SK-N-SH (cell line): ENCODE results near the gene KRT40. TPM values are rescaled to one million over a fixed set of nuclear protein-coding genes. Genes with fewer than 3 reads are reported as not detected.

ENCODE experiments used
- CTCF ChIA-PET: fragments of 300-600, 350-600 bp; formaldehyde crosslinking; extraction: SDS; loops from one replicate; lab custom pipeline; 2021; lab: Yijun Ruan, JAX
- POLR2A ChIA-PET: fragments of 350-600 bp; sonication (Branson Sonifier 250); formaldehyde crosslinking; extraction: SDS; loops from one replicate; lab custom pipeline; 2020; ENCODE audit warnings: antibody characterized with exemption, inconsistent platforms; lab: Yijun Ruan, JAX
- DNase-seq: peaks from one replicate; pipeline ENCODE4 v3.0.0; 2012
- H2AFZ ChIP-seq: fragments of 200-600 bp; sonication (generic); 2 replicates; pipeline ENCODE4 v1.8.1; 2016; ENCODE audit warnings: antibody characterized with exemption, mild to moderate bottlenecking, low read depth
- H3F3A ChIP-seq: fragments of 200-600 bp; sonication (generic); replicated peaks from 2 replicates; pipeline ENCODE3; 2016; ENCODE audit warnings: antibody characterized with exemption, mild to moderate bottlenecking; ENCODE audit not compliant: insufficient read depth
- H3K27ac ChIP-seq, 2 experiments: fragments of 200-500 bp in 1 of 2; fragments of 200-600 bp in 1 of 2; sonication (Bioruptor generic) in 1 of 2; sonication (generic), shearing (Covaris generic) in 1 of 2; 2 replicates each; pipeline versions ENCODE4 v1.5.1 to v1.6.1; 2014 to 2016; ENCODE audit warnings: low read depth in 2 of 2, inconsistent platforms in 1 of 2, low read length in 1 of 2, mild to moderate bottlenecking in 1 of 2, mixed read lengths in 1 of 2
- H3K27me3 ChIP-seq: fragments of 200-600 bp; sonication (generic), shearing (Covaris generic); 2 replicates; pipeline ENCODE4 v1.6.1; 2016; ENCODE audit warnings: mixed run types; ENCODE audit not compliant: insufficient read depth
- H3K36me3 ChIP-seq, 2 experiments: fragments of 200-500 bp in 1 of 2; fragments of 200-600 bp in 1 of 2; sonication (Bioruptor generic) in 1 of 2; sonication (generic) in 1 of 2; replicated peaks in 1 of 2; 2 replicates each; pipeline versions ENCODE3 to v1.5.1; 2014 to 2016; ENCODE audit warnings: low read length in 1 of 2, mild to moderate bottlenecking in 1 of 2; ENCODE audit not compliant: insufficient read depth in 2 of 2, control insufficient read depth in 1 of 2
- H3K4me1 ChIP-seq, 2 experiments: fragments of 200-500 bp in 1 of 2; fragments of 200-600 bp in 1 of 2; sonication (Bioruptor generic) in 1 of 2; sonication (generic), shearing (Covaris generic) in 1 of 2; 2 replicates each; pipeline versions ENCODE4 v1.5.1 to v1.6.1; 2014 to 2016; ENCODE audit warnings: low read depth in 1 of 2, low read length in 1 of 2, mixed run types in 1 of 2; ENCODE audit not compliant: insufficient read depth in 2 of 2, control insufficient read depth in 1 of 2
- H3K4me2 ChIP-seq: fragments of 200-600 bp; sonication (generic), shearing (Covaris generic); 2 replicates; pipeline ENCODE4 v1.6.1; 2017; ENCODE audit warnings: mixed run types
- H3K4me3 ChIP-seq, 2 experiments: fragments of 200-500 bp in 1 of 2; fragments of 200-600 bp in 1 of 2; sonication (Bioruptor generic) in 1 of 2; sonication (generic), shearing (Covaris generic) in 1 of 2; 2 replicates each; pipeline versions ENCODE4 v1.5.1 to v1.8.1; 2014 to 2016; ENCODE audit warnings: low read depth in 2 of 2, inconsistent platforms in 1 of 2, low read length in 1 of 2, mild to moderate bottlenecking in 1 of 2, mixed read lengths in 1 of 2, moderate library complexity in 1 of 2
- H3K79me2 ChIP-seq: fragments of 200-600 bp; sonication (generic); 2 replicates; pipeline ENCODE4 v1.8.1; 2017; ENCODE audit warnings: mild to moderate bottlenecking; ENCODE audit not compliant: insufficient read depth
- H3K9ac ChIP-seq: fragments of 200-600 bp; sonication (generic); 2 replicates; pipeline ENCODE4 v1.6.1; 2017; ENCODE audit warnings: mixed run types
- H3K9me2 ChIP-seq: fragments of 200-600 bp; sonication (generic); 2 replicates; pipeline ENCODE4 v1.6.1; 2017; ENCODE audit warnings: mixed run types
- H3K9me3 ChIP-seq: fragments of 200-600 bp; sonication (generic); 2 replicates; pipeline ENCODE4 v1.6.1; 2017; ENCODE audit warnings: mixed run types, mild to moderate bottlenecking, moderate library complexity
- H4K20me1 ChIP-seq: fragments of 200-600 bp; sonication (generic); 2 replicates; pipeline ENCODE4 v1.6.1; 2017; ENCODE audit warnings: mild to moderate bottlenecking, mixed run types; ENCODE audit not compliant: insufficient read depth
- ELF1 ChIP-seq: IDR thresholded peaks from 2 replicates; pipeline ENCODE4 v1.4.0; 2012
- EP300 ChIP-seq, 2 experiments: IDR thresholded peaks; 2 replicates each; pipeline versions ENCODE4 v1.4.0 to v1.6.1; 2012; ENCODE audit warnings: borderline replicate concordance in 1 of 2, low read depth in 1 of 2, low read length in 1 of 2
- EZH2phosphoT487 ChIP-seq: fragments of 200-600 bp; sonication (generic); IDR thresholded peaks from 2 replicates; pipeline ENCODE4 v1.6.1; 2017; ENCODE audit warnings: low read depth, mixed run types, mild to moderate bottlenecking, antibody characterized with exemption, moderate library complexity, borderline replicate concordance
- FOSL2 ChIP-seq: IDR thresholded peaks from 2 replicates; pipeline ENCODE4 v1.4.0; 2012; ENCODE audit warnings: low read depth, mild to moderate bottlenecking, moderate library complexity, borderline replicate concordance
- FOXJ3 ChIP-seq: sonication (generic); formaldehyde crosslinking; IDR thresholded peaks from 2 replicates; pipeline ENCODE4 v1.5.1; 2020; ENCODE audit warnings: mild to moderate bottlenecking, missing genetic modification reagents
- GATA2 ChIP-seq: sonication (generic); formaldehyde crosslinking; IDR thresholded peaks from 2 replicates; pipeline ENCODE4 v1.5.0; 2020; ENCODE audit warnings: mild to moderate bottlenecking, missing genetic modification reagents
- IRF3 ChIP-seq: fragments of 150-350 bp; IDR thresholded peaks from 2 replicates; pipeline ENCODE4 v1.6.1; 2016; ENCODE audit warnings: mild to moderate bottlenecking, low read depth, low read length
- MAX ChIP-seq: IDR thresholded peaks from 2 replicates; pipeline ENCODE4 v1.4.0; 2012; ENCODE audit warnings: low read depth
- MEF2A ChIP-seq: IDR thresholded peaks from 2 replicates; pipeline ENCODE4 v1.4.0; 2012; ENCODE audit warnings: low read depth, borderline replicate concordance
- NFIC ChIP-seq: IDR thresholded peaks from 2 replicates; pipeline ENCODE4 v1.4.0; 2012; ENCODE audit warnings: borderline replicate concordance
- PBX3 ChIP-seq: IDR thresholded peaks from 2 replicates; pipeline ENCODE4; 2012
- RAD21 ChIP-seq: IDR thresholded peaks from 2 replicates; pipeline ENCODE4 v1.6.1; 2012; ENCODE audit warnings: mild to moderate bottlenecking, low read length
- RXRA ChIP-seq: IDR thresholded peaks from 2 replicates; pipeline ENCODE4 v1.4.0; 2012; ENCODE audit warnings: low read depth, mild to moderate bottlenecking, borderline replicate concordance
- SIN3A ChIP-seq: IDR thresholded peaks from 2 replicates; pipeline ENCODE4 v1.6.1; 2012; ENCODE audit warnings: low read depth, mild to moderate bottlenecking, low read length, moderate library complexity, borderline replicate concordance
- SMC3 ChIP-seq: IDR thresholded peaks from 2 replicates; pipeline ENCODE4 v1.6.1; 2012; ENCODE audit warnings: low read depth, low read length, improper control_type of control experiment
- TAF1 ChIP-seq: IDR thresholded peaks from 2 replicates; pipeline ENCODE4 v1.6.1; 2012; ENCODE audit warnings: low read depth, mild to moderate bottlenecking, low read length, moderate library complexity, borderline replicate concordance
- TCF12 ChIP-seq: IDR thresholded peaks from 2 replicates; pipeline ENCODE4 v1.4.0; 2012
- TEAD4 ChIP-seq: IDR thresholded peaks from 2 replicates; pipeline ENCODE4 v1.4.0; 2012; ENCODE audit warnings: mild to moderate bottlenecking, borderline replicate concordance; ENCODE audit not compliant: insufficient read depth
- USF2 ChIP-seq: fragments of 150-350 bp; IDR thresholded peaks from 2 replicates; pipeline ENCODE4 v1.6.1; 2017; ENCODE audit warnings: antibody characterized with exemption, low read length, low read depth, borderline replicate concordance
- WGBS: methylation state at CpG from one replicate; pipeline ENCODE4 v1.1.6; 2017; ENCODE audit warnings: low lambda C conversion rate; 5-methylcytosine and 5-hydroxymethylcytosine counted together
- polyA plus RNA-seq, 3 experiments: library from polyadenylated mRNA; depleted of rRNA; stranded (reverse); fragments of >200 nt; gene quantifications; 2 replicates each; pipeline ENCODE4 v1.2.3, GENCODE V29; 2012

The KRT40 gene
- polyA plus RNA-seq, 1 of the 3 experiments (the other 2 are of a cell fraction), result not detected

GRCh38 chr17:40995116-40995515 is 11.0 kb upstream of the KRT40 start:
- ChIA-PET CTCF (interaction anchor here (1.2 kb wide), 1 partner anchor 554 kb away, joined by 3 read pairs; no protein-coding TSS in a partner anchor), POLR2A (no interaction called here)
- WGBS, result 9% methylated on average over 1 of the region's 1 CpG

GRCh38 chr17:40993839-40994238 is 9.7 kb upstream of the KRT40 start, which contains the start of gene KRTAP3-3:
TSS of gene KRTAP3-3 (minus strand) at chr17:40994164. CDS start at chr17:40994097, 67 bp downstream.
- no peak for DNase-seq
- no peak within 1 kb of the TSS for H3K9ac ChIP-seq
- no peaks in the 10 kb centered on the region for H4K20me1 ChIP-seq
- H3K9me3 ChIP-seq, result no peaks in the 10 kb centered on the region
- no peaks in the 10 kb centered on the region for H3K79me2 ChIP-seq
- 0% methylated on average over 3 of the region's 4 CpGs for WGBS
- POLR2A ChIA-PET, result no interaction called here
- H3F3A ChIP-seq, result no peaks in the 10 kb centered on the region
- no peaks in the 10 kb centered on the region for H3K36me3 ChIP-seq
- H3K4me1 ChIP-seq, result no peaks in the 10 kb centered on the region
- no peaks in the 10 kb centered on the region; the same call in 1 of the 2 replicates for H3K9me2 ChIP-seq
- H3K4me2 ChIP-seq, result no peak within 1 kb of the TSS
- CTCF ChIA-PET, result no interaction called here
- peaks cover 31% of the 10 kb centered on the region for H3K27me3 ChIP-seq
- H3K4me3 ChIP-seq, result no peak within 1 kb of the TSS
- no peak for TF ChIP-seq MEF2A
- no peak for TF ChIP-seq SIN3A
- TF ChIP-seq TCF12, result no peak
- no peak for TF ChIP-seq EP300 (IDR thresholded peaks at IDR 0.05; ENCODE audit: borderline replicate concordance in 1 of 2, low read depth in 1 of 2, low read length in 1 of 2)
- TF ChIP-seq FOXJ3 (CRISPR knock-in tag), result no peak
- TF ChIP-seq EZH2phosphoT487, result no peak
- TF ChIP-seq USF2, result no peak
- TF ChIP-seq ELF1, result no peak
- no peak for TF ChIP-seq RXRA
- TF ChIP-seq MAX, result no peak
- no peak within 1 kb of the TSS for H2AFZ ChIP-seq
- H3K27ac ChIP-seq, result no peak within 1 kb of the TSS

More at GRCh38 chr17:40995116-40995515, 11.0 kb upstream of the KRT40 start:
- Histone ChIP-seq H2AFZ (no peak overlapping the region), H3K9ac (no peak overlapping the region), H3F3A (no peaks in the 10 kb centered on the region), H3K79me2 (no peaks in the 10 kb centered on the region), H3K27me3 (peaks cover 39% of the 10 kb centered on the region), H3K9me2 (no peaks in the 10 kb centered on the region), H3K27ac (no peak overlapping the region), H3K36me3 (no peaks in the 10 kb centered on the region), H3K4me1 (no peaks in the 10 kb centered on the region), H3K4me3 (no peak overlapping the region), H3K4me2 (no peak overlapping the region), H4K20me1 (no peaks in the 10 kb centered on the region), H3K9me3 (no peaks in the 10 kb centered on the region)
- no peak for DNase-seq
- TF ChIP-seq TEAD4, result no peak
- no peak for TF ChIP-seq RAD21
- no peak for TF ChIP-seq FOSL2
- TF ChIP-seq PBX3, result no peak
- no peak for TF ChIP-seq RXRA
- TF ChIP-seq IRF3, result no peak
- no peak for TF ChIP-seq NFIC
- TF ChIP-seq TAF1, result no peak
- TF ChIP-seq USF2, result no peak
- no peak for TF ChIP-seq SMC3
- no peak for TF ChIP-seq MEF2A
- no peak for TF ChIP-seq GATA2
